Osteocyte (in vitro differentiated cells): ENCODE measurements around the gene PPIP5K1. TPM values are rescaled to one million over a fixed set of nuclear protein-coding genes. Genes with fewer than 3 reads are reported as not detected.

Source experiments
- DNase-seq: peaks from one replicate; pipeline ENCODE4 v3.0.0; 2021; ENCODE audit warnings: mixed read lengths; ENCODE audit not compliant: unreplicated experiment; ENCODE audit errors: extremely low spot score
- H3K27ac Mint-ChIP-seq: one replicate; pipeline ENCODE4 v1.8.0; 2021; ENCODE audit warnings: mild to moderate bottlenecking, mixed read lengths; ENCODE audit not compliant: unreplicated experiment
- H3K27me3 Mint-ChIP-seq: one replicate; pipeline ENCODE4 v1.8.0; 2021; ENCODE audit warnings: mixed read lengths; ENCODE audit not compliant: unreplicated experiment
- H3K36me3 Mint-ChIP-seq: one replicate; pipeline ENCODE4 v1.8.0; 2021; ENCODE audit warnings: mixed read lengths; ENCODE audit not compliant: unreplicated experiment
- H3K4me1 Mint-ChIP-seq: one replicate; pipeline ENCODE4 v1.8.0; 2021; ENCODE audit warnings: mixed read lengths; ENCODE audit not compliant: unreplicated experiment
- H3K4me3 Mint-ChIP-seq: one replicate; pipeline ENCODE4 v1.8.0; 2021; ENCODE audit warnings: mild to moderate bottlenecking, moderate library complexity, mixed read lengths; ENCODE audit not compliant: unreplicated experiment
- H3K9me3 Mint-ChIP-seq: one replicate; pipeline ENCODE4 v1.8.0; 2021; ENCODE audit warnings: mixed read lengths; ENCODE audit not compliant: unreplicated experiment
- total RNA-seq: library from RNA; stranded (reverse); gene quantifications from 2 replicates; pipeline ENCODE4 v1.2.1, GENCODE V29; 2021
- TF ChIP-seq, protein P1 (sequence below): fragments of 200-600 bp; sonication (generic); IDR thresholded peaks from 2 replicates; pipeline ENCODE4 v1.5.0; 2021; ENCODE audit warnings: antibody characterized with exemption, mild to moderate bottlenecking, moderate library complexity

The PPIP5K1 gene
- total RNA-seq, 1 donor from 2014 or later = 34.5 TPM

DNA sequence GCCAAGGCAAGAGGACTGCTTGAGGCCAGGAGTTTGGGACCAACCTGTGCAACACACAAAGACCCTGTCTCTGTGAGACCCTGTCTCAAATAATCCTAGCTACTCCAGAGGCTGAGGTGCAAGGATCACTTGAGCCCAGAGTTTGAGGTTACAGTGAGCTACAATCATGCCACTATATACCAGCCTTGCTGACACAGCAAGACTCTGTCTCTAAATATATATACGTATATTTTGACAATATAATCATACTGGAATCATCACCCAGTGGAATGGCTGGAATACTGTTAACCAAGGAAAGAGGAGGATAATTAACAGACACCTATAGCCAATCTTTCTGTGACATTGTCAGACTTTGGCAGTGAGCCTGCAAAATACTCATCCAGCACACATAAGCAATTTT lies 81.6 kb downstream of the PPIP5K1 start:
- no peak overlapping the region for H3K4me3 Mint-ChIP-seq
- TF ChIP-seq, protein P1, sequence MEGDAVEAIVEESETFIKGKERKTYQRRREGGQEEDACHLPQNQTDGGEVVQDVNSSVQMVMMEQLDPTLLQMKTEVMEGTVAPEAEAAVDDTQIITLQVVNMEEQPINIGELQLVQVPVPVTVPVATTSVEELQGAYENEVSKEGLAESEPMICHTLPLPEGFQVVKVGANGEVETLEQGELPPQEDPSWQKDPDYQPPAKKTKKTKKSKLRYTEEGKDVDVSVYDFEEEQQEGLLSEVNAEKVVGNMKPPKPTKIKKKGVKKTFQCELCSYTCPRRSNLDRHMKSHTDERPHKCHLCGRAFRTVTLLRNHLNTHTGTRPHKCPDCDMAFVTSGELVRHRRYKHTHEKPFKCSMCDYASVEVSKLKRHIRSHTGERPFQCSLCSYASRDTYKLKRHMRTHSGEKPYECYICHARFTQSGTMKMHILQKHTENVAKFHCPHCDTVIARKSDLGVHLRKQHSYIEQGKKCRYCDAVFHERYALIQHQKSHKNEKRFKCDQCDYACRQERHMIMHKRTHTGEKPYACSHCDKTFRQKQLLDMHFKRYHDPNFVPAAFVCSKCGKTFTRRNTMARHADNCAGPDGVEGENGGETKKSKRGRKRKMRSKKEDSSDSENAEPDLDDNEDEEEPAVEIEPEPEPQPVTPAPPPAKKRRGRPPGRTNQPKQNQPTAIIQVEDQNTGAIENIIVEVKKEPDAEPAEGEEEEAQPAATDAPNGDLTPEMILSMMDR = no peak
- H3K4me1 Mint-ChIP-seq = peaks cover 36% of the 10 kb centered on the region
- H3K9me3 Mint-ChIP-seq = no peaks in the 10 kb centered on the region
- no peaks in the 10 kb centered on the region for H3K27me3 Mint-ChIP-seq
- H3K36me3 Mint-ChIP-seq = no peaks in the 10 kb centered on the region
- no peak for DNase-seq
- H3K27ac Mint-ChIP-seq = peak overlapping the region; percentile 52

DNA sequence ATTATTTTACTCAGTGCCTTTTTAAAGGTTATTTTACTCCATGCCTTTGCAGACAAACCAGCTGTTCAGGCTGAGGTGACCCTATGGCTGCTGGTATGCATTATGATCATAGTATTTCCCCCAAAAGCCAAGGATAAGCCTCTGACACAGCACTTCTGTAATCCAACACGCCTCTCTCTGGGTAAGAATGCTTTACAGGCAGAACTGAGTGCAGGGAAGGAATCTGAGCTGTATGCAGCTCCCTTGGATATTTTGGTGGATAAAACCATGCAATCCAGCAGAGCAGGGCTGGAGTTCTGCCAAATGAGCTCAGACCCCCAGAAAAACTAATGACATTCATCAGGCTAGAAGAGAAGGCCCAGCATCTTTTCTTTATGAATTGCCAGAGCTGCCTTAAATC lies 84.3 kb downstream of the PPIP5K1 start:
- H3K27me3 Mint-ChIP-seq = no peaks in the 10 kb centered on the region
- no peaks in the 10 kb centered on the region for H3K9me3 Mint-ChIP-seq
- no peaks in the 10 kb centered on the region for H3K36me3 Mint-ChIP-seq
- H3K4me1 Mint-ChIP-seq = peaks cover 29% of the 10 kb centered on the region
- DNase-seq = no peak
- no peak overlapping the region for H3K4me3 Mint-ChIP-seq
- TF ChIP-seq, protein P1 = no peak
- H3K27ac Mint-ChIP-seq = peak overlapping the region; percentile 56

DNA sequence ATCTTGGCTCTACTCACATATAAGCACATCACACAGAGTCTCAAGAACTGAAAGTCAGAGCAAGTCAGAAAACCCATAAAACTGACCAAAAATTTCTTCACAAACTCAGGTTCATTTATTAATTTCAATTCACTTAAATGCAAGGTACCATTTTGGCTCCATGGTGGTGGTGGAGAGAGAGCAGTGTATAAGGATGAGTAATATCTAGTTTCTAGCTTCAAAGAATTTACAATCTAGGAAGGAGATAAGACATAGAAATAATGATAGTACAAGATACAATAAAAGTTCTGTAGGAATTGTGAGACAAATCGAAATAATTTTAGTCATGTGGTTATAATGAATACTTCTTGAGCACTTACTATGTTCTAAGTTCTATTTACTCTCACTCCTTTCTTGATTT lies 90.4 kb downstream of the PPIP5K1 start:
- Mint-ChIP-seq H3K36me3 (peaks cover 2% of the 10 kb centered on the region), H3K9me3 (no peaks in the 10 kb centered on the region), H3K4me3 (no peak overlapping the region), H3K27ac (no peak overlapping the region), H3K27me3 (no peaks in the 10 kb centered on the region), H3K4me1 (peaks cover 2% of the 10 kb centered on the region)
- TF ChIP-seq, protein P1 = no peak
- DNase-seq = no peak

DNA sequence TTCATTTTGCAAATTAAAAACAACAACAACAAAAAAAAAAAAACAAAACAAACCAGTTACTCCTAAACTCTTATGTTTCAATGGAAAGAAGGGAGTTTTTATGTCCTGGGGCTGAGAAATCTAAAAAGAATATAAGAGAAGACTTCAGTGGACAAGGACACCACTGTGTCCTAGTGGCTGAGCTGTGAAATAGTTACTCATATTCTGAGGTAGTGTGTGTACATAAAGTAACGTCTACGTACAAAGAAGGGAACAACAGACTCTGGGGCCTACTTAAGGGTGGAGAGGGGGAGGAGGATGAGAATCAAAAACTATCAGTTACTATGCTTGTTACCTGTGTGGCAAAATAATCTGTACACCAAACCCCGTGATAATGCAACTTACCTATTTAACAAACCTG lies 91.0 kb downstream of the PPIP5K1 start:
- no peak overlapping the region for H3K27ac Mint-ChIP-seq
- H3K4me3 Mint-ChIP-seq = no peak overlapping the region
- no peaks in the 10 kb centered on the region for H3K27me3 Mint-ChIP-seq
- TF ChIP-seq, protein P1 = no peak
- no peaks in the 10 kb centered on the region for H3K9me3 Mint-ChIP-seq
- DNase-seq = no peak
- no peaks in the 10 kb centered on the region for H3K4me1 Mint-ChIP-seq
- peaks cover 2% of the 10 kb centered on the region for H3K36me3 Mint-ChIP-seq

DNA sequence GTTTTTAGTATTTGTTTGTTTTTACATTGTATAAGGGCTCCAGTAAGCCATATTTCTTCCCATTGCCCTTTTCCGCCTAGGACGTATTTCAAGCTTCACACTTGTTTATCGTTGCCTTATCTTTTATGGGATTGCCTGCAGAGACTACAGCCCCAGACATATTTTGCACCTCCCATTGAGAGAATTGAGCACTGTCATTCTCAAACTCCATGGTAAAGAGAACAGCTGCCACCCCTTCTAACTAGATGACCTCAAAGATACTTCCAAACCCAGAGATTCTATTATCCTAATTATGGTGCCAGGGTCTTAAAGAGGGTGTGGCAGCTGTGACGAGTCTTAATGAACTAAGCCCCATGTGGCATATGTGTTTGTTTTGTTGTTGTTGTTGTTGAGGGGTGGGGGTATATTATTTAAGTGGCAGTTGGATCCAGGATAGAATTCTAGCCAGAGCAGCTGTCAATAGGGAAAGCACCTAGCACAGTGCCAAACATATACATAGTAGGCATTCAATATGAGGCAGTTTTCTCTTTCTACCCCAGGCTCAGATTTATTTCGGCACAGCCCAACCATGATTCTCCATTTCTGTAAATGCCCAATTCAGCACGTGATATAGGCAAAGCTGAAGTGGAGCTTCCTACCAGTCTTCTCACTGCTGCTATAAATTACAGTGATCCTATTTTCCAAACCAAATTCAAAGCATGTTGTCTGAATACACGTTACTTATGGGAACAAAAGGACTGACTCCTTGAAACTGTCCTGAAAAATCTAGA lies 96.1 kb downstream of the PPIP5K1 start:
- no peaks in the 10 kb centered on the region for H3K27me3 Mint-ChIP-seq
- H3K9me3 Mint-ChIP-seq = no peaks in the 10 kb centered on the region
- TF ChIP-seq, protein P1 = no peak
- H3K4me3 Mint-ChIP-seq = peak overlapping the region; percentile 97
- no peak for DNase-seq
- H3K36me3 Mint-ChIP-seq = peaks cover 15% of the 10 kb centered on the region
- H3K4me1 Mint-ChIP-seq = peaks cover 19% of the 10 kb centered on the region
- H3K27ac Mint-ChIP-seq = peak overlapping the region; percentile 98
